H54 (cell line): ENCODE data around the gene ATG101.

Experiments
- DNase-seq: peaks from one replicate; pipeline ENCODE4 v3.0.0; 2011; ENCODE audit warnings: low spot score, mixed read lengths; ENCODE audit not compliant: insufficient read length
- FAIRE-seq: peaks from 3 replicates; lab custom pipeline; 2011; peaks lifted over from hg19 to GRCh38; lab: Jason Lieb, UNC
- POLR2A ChIP-seq: IDR thresholded peaks from 2 replicates; pipeline ENCODE4 v1.6.1; 2011; ENCODE audit warnings: low read depth, mild to moderate bottlenecking, low read length

ATG101 gene

GRCh38 chr12:52049688-52050087 is 20.1 kb upstream of the ATG101 start:
- FAIRE-seq (no peak), DNase-seq (no peak)
- no peak for TF ChIP-seq POLR2A

GRCh38 chr12:52050116-52050757 is 19.5 kb upstream of the ATG101 start:
- no peak for TF ChIP-seq POLR2A
- FAIRE-seq: no peak
- DNase-seq: no peak

- DNase-seq (peak; percentile 84), FAIRE-seq (no peak)
- TF ChIP-seq POLR2A: peak; percentile 31; the same call in 1 of the 2 replicates
Observed at GRCh38 chr12:52050758-52051541, 18.8 kb upstream of the ATG101 start, which contains the start of gene NR4A1. Gene NR4A1 (plus strand): TSS chr12:52051442. CDS start chr12:52054329, 2,887 bp downstream.

GRCh38 chr12:52052468-52053186 is 17.2 kb upstream of the ATG101 start:
- no peak for DNase-seq
- no peak for TF ChIP-seq POLR2A
- FAIRE-seq: no peak

- FAIRE-seq: no peak
- DNase-seq: no peak
- no peak for TF ChIP-seq POLR2A
Observed at GRCh38 chr12:52053536-52054209, 16.1 kb upstream of the ATG101 start.

GRCh38 chr12:52054231-52054832 is 15.4 kb upstream of the ATG101 start:
- FAIRE-seq: no peak

GRCh38 chr12:52054833-52055730 is 14.7 kb upstream of the ATG101 start:
- no peak for DNase-seq
- FAIRE-seq: no peak
- no peak for TF ChIP-seq POLR2A

More at GRCh38 chr12:52054231-52054832, 15.4 kb upstream of the ATG101 start:
- no peak for DNase-seq
- no peak for TF ChIP-seq POLR2A

GRCh38 chr12:52055731-52056711 is 13.8 kb upstream of the ATG101 start:
- TF ChIP-seq POLR2A: no peak
- no peak for FAIRE-seq
- no peak for DNase-seq

GRCh38 chr12:52056801-52057637 is 12.8 kb upstream of the ATG101 start:
- no peak for DNase-seq
- FAIRE-seq: no peak
- no peak for TF ChIP-seq POLR2A
